Neural cell (in vitro differentiated cells): ENCODE measurements around the gene PNPLA3. TPM values are rescaled to one million over a fixed set of nuclear protein-coding genes. Genes with fewer than 3 reads are reported as not detected.

Experiments used
- H2AFZ ChIP-seq: fragments of 200-600, 300-800 bp; sonication (generic), shearing (Covaris generic); 2 replicates; pipeline ENCODE4 v1.6.0; 2014; ENCODE audit warnings: low read depth, mild to moderate bottlenecking, antibody characterized with exemption, low read length, moderate library complexity
- H3F3A ChIP-seq: fragments of 200-600 bp; shearing (Covaris generic); 2 replicates; pipeline ENCODE4 v1.6.1; 2016; ENCODE audit warnings: mild to moderate bottlenecking, moderate library complexity, mixed read lengths, antibody characterized with exemption, low read length; ENCODE audit not compliant: insufficient read depth, poor library complexity, severe bottlenecking
- H3K27ac ChIP-seq: fragments of 200-600, 300-800 bp; sonication (generic), shearing (Covaris generic); 2 replicates; pipeline ENCODE4 v1.5.1; 2014; ENCODE audit warnings: mild to moderate bottlenecking, low read length, moderate library complexity
- H3K27me3 ChIP-seq: fragments of 300-800, 200-600 bp; sonication (generic), shearing (Covaris generic); 2 replicates; pipeline ENCODE4 v1.6.0; 2014; ENCODE audit warnings: mild to moderate bottlenecking, low read depth, low read length, moderate library complexity; ENCODE audit not compliant: insufficient read depth
- H3K36me3 ChIP-seq: fragments of 300-800, 200-600 bp; sonication (generic), shearing (Covaris generic); 2 replicates; pipeline ENCODE4 v1.5.1; 2014; ENCODE audit warnings: mild to moderate bottlenecking, antibody characterized with exemption, low read length, moderate library complexity; ENCODE audit not compliant: insufficient read depth
- H3K4me2 ChIP-seq: fragments of 300-800, 200-600 bp; sonication (generic), shearing (Covaris generic); 2 replicates; pipeline ENCODE4 v1.6.0; 2014; ENCODE audit warnings: mild to moderate bottlenecking, low read length
- H3K4me3 ChIP-seq: fragments of 300-800, 200-600 bp; sonication (generic), shearing (Covaris generic); 2 replicates; pipeline ENCODE4 v1.5.1; 2014; ENCODE audit warnings: mild to moderate bottlenecking, low read length, moderate library complexity
- H3K79me2 ChIP-seq: fragments of 200-600 bp; shearing (Covaris generic); replicated peaks from 2 replicates; pipeline ENCODE4 v1.6.0; 2014; ENCODE audit warnings: mild to moderate bottlenecking, low read length, moderate library complexity; ENCODE audit not compliant: insufficient read depth
- H3K9ac ChIP-seq: fragments of 300-800, 200-600 bp; sonication (generic), shearing (Covaris generic); 2 replicates; pipeline ENCODE4 v1.6.1; 2016; ENCODE audit warnings: mild to moderate bottlenecking, low read length, mixed read lengths
- H3K9me2 ChIP-seq: fragments of 200-600 bp; shearing (Covaris generic); 2 replicates; pipeline ENCODE4 v1.6.1; 2016; ENCODE audit warnings: mild to moderate bottlenecking, low read length, mixed read lengths; ENCODE audit not compliant: insufficient read depth
- H3K9me3 ChIP-seq: fragments of 200-600, 300-800 bp; sonication (generic), shearing (Covaris generic); 2 replicates; pipeline ENCODE4 v1.6.1; 2016; ENCODE audit warnings: mild to moderate bottlenecking, mixed run types, low read length, moderate library complexity, mixed read lengths
- H4K20me1 ChIP-seq: fragments of 200-600 bp; shearing (Covaris generic); 2 replicates; pipeline ENCODE4 v1.6.1; 2016; ENCODE audit warnings: mild to moderate bottlenecking, mixed run types; ENCODE audit not compliant: insufficient read depth
- EP300 ChIP-seq: fragments of 450-650 bp; conservative IDR thresholded peaks from 2 replicates; pipeline ENCODE4 v1.6.1; 2014; ENCODE audit warnings: antibody characterized with exemption, mild to moderate bottlenecking, moderate library complexity; ENCODE audit not compliant: poor library complexity, severe bottlenecking
- EZH2 ChIP-seq: fragments of 200-600, 300-800 bp; shearing (Covaris generic), sonication (generic); IDR thresholded peaks from 2 replicates; pipeline ENCODE4 v1.6.1; 2014; ENCODE audit warnings: antibody characterized with exemption, low read length, borderline replicate concordance, mild to moderate bottlenecking; ENCODE audit not compliant: insufficient read depth, poor library complexity, severe bottlenecking
- MXI1 ChIP-seq: fragments of 450-650 bp; conservative IDR thresholded peaks from 2 replicates; pipeline ENCODE4 v1.6.1; 2014; ENCODE audit warnings: antibody characterized with exemption, mild to moderate bottlenecking; ENCODE audit not compliant: poor library complexity, severe bottlenecking
- POLR2AphosphoS5 ChIP-seq: IDR thresholded peaks from 2 replicates; pipeline ENCODE4 v1.6.1; 2012
- RAD21 ChIP-seq: fragments of 450-650 bp; conservative IDR thresholded peaks from 2 replicates; pipeline ENCODE4 v1.6.1; 2014; ENCODE audit warnings: antibody characterized with exemption, mild to moderate bottlenecking, moderate library complexity
- SMC3 ChIP-seq: fragments of 450-650 bp; conservative IDR thresholded peaks from 2 replicates; pipeline ENCODE4 v1.6.1; 2014; ENCODE audit warnings: antibody characterized with exemption, mild to moderate bottlenecking, moderate library complexity; ENCODE audit not compliant: poor library complexity
- TAF1 ChIP-seq: IDR thresholded peaks from 2 replicates; pipeline ENCODE4 v1.6.1; 2012; ENCODE audit warnings: low read depth
- polyA plus RNA-seq: library from polyadenylated mRNA; depleted of rRNA; stranded (reverse); fragments of >200 nt; gene quantifications from 2 replicates; pipeline ENCODE4 v1.2.3, GENCODE V29; 2014
- TF ChIP-seq, protein P1 (sequence below): fragments of 450-650 bp; IDR thresholded peaks from 2 replicates; pipeline ENCODE4 v1.5.1; 2014; ENCODE audit warnings: antibody characterized with exemption, mild to moderate bottlenecking, moderate library complexity; ENCODE audit not compliant: poor library complexity, severe bottlenecking
- TF ChIP-seq, protein P2 (sequence below): IDR thresholded peaks from 2 replicates; pipeline ENCODE4 v1.6.1; 2012; ENCODE audit warnings: borderline replicate concordance

Gene PNPLA3
- polyA plus RNA-seq, 1 donor from 2014 or later, result 6.5 TPM

DNA sequence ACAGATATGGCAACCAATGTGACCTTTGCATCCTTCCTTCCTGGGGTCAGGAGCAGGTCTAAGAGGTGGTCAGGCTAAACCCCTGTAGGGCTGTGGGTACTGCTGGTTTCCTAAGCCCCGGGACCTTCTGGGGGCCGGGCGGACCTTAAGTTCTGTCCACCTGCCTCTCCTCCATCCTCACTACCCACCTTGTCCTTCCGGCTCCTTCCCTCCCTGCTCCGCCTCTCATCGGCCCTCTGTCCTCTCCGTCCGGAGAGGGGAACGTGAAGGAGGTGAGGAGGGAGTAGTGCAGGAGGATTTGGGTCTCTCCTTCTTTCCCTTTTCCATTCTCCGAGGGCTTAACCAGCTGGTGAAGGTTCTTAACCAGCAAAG lies 72.2 kb downstream of the PNPLA3 start:
- no peaks in the 10 kb centered on the region for H3K79me2 ChIP-seq
- H3F3A ChIP-seq, result no peaks in the 10 kb centered on the region
- no peak for TF ChIP-seq MXI1
- no peak for TF ChIP-seq EZH2
- no peak for TF ChIP-seq TAF1
- no peak for TF ChIP-seq RAD21
- TF ChIP-seq, protein P1, sequence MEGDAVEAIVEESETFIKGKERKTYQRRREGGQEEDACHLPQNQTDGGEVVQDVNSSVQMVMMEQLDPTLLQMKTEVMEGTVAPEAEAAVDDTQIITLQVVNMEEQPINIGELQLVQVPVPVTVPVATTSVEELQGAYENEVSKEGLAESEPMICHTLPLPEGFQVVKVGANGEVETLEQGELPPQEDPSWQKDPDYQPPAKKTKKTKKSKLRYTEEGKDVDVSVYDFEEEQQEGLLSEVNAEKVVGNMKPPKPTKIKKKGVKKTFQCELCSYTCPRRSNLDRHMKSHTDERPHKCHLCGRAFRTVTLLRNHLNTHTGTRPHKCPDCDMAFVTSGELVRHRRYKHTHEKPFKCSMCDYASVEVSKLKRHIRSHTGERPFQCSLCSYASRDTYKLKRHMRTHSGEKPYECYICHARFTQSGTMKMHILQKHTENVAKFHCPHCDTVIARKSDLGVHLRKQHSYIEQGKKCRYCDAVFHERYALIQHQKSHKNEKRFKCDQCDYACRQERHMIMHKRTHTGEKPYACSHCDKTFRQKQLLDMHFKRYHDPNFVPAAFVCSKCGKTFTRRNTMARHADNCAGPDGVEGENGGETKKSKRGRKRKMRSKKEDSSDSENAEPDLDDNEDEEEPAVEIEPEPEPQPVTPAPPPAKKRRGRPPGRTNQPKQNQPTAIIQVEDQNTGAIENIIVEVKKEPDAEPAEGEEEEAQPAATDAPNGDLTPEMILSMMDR, result no peak
- TF ChIP-seq, protein P2, sequence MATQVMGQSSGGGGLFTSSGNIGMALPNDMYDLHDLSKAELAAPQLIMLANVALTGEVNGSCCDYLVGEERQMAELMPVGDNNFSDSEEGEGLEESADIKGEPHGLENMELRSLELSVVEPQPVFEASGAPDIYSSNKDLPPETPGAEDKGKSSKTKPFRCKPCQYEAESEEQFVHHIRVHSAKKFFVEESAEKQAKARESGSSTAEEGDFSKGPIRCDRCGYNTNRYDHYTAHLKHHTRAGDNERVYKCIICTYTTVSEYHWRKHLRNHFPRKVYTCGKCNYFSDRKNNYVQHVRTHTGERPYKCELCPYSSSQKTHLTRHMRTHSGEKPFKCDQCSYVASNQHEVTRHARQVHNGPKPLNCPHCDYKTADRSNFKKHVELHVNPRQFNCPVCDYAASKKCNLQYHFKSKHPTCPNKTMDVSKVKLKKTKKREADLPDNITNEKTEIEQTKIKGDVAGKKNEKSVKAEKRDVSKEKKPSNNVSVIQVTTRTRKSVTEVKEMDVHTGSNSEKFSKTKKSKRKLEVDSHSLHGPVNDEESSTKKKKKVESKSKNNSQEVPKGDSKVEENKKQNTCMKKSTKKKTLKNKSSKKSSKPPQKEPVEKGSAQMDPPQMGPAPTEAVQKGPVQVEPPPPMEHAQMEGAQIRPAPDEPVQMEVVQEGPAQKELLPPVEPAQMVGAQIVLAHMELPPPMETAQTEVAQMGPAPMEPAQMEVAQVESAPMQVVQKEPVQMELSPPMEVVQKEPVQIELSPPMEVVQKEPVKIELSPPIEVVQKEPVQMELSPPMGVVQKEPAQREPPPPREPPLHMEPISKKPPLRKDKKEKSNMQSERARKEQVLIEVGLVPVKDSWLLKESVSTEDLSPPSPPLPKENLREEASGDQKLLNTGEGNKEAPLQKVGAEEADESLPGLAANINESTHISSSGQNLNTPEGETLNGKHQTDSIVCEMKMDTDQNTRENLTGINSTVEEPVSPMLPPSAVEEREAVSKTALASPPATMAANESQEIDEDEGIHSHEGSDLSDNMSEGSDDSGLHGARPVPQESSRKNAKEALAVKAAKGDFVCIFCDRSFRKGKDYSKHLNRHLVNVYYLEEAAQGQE, result no peak
- TF ChIP-seq SMC3, result no peak
- no peak for TF ChIP-seq POLR2AphosphoS5
- no peak for TF ChIP-seq EP300
- H2AFZ ChIP-seq, result no peak overlapping the region
- H3K9ac ChIP-seq, result no peak overlapping the region
- no peaks in the 10 kb centered on the region for H4K20me1 ChIP-seq
- no peak overlapping the region for H3K4me2 ChIP-seq
- no peaks in the 10 kb centered on the region for H3K9me2 ChIP-seq
- no peak overlapping the region for H3K27ac ChIP-seq
- H3K27me3 ChIP-seq, result no peaks in the 10 kb centered on the region
- no peaks in the 10 kb centered on the region for H3K9me3 ChIP-seq
- H3K4me3 ChIP-seq, result no peak overlapping the region
- H3K36me3 ChIP-seq, result no peaks in the 10 kb centered on the region

DNA sequence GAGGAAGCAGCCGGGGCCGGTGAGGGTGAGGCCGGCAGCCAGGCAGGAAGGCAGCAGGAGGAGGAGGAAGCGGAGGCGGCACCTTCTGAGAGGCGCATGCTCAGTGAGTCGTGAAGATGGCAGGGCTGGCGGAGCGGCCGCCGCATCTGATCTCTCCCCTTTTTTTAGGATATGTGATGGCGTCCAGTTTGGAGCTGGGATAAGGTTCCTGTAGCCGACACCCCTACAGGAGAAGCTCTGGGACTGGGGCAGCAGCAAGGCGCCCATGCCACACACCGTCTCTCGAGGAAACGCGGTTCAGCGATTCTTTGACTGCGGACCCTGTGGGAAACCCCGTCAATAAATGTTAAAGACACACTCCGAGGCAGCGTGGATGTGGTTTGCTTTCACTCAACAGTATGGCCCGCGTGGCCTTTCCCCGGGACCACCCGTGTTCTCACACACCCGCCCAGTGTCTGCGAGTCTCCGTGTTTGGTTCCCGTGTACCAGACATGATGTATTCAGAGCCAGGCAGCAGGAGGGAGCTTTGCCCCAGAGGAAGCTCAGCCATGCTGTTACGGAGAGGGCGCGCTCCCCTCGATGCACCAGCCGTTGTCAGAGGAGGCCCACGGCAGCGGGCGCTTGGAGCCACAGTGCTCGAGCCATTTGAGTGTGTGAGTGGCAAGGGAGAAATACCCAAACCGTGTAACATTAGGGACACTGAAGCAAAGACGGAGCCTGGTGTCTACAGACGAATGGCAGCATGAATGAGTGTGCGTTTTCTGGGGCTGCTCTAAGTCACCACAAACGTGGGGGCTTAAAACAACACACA lies 72.8 kb downstream of the PNPLA3 start:
- TF ChIP-seq POLR2AphosphoS5 (no peak), MXI1 (no peak), EP300 (no peak), TAF1 (no peak), RAD21 (no peak), SMC3 (no peak), EZH2 (no peak)
- TF ChIP-seq, protein P2, result no peak
- TF ChIP-seq, protein P1, result no peak
- H3K79me2 ChIP-seq, result no peaks in the 10 kb centered on the region
- no peaks in the 10 kb centered on the region for H3K36me3 ChIP-seq
- no peaks in the 10 kb centered on the region for H3K9me3 ChIP-seq
- no peak overlapping the region for H3K27ac ChIP-seq
- no peak overlapping the region for H2AFZ ChIP-seq
- H4K20me1 ChIP-seq, result no peaks in the 10 kb centered on the region
- H3F3A ChIP-seq, result no peaks in the 10 kb centered on the region
- H3K9ac ChIP-seq, result no peak overlapping the region
- H3K4me2 ChIP-seq, result no peak overlapping the region
- H3K9me2 ChIP-seq, result no peaks in the 10 kb centered on the region
- H3K27me3 ChIP-seq, result no peaks in the 10 kb centered on the region
- no peak overlapping the region for H3K4me3 ChIP-seq
